Activated naive CD8-positive, alpha-beta T cell treated with anti-CD3 and anti-CD28 coated beads for 36 hours (primary cell): ENCODE results near the gene TBC1D10B. TPM values are rescaled to one million over a fixed set of nuclear protein-coding genes. Genes with fewer than 3 reads are reported as not detected.

Experiments used
- total RNA-seq, 2 experiments: library from RNA; stranded (reverse); gene quantifications; one replicate each; pipeline ENCODE4 v1.2.3, GENCODE V29; 2021

TBC1D10B gene
- total RNA-seq, 2 experiments from 2014 or later: 43.2 to 45.7 TPM

Other genes with a start within 250 kb of the TBC1D10B start
- gene MAPK3, start 247.3 kb downstream of the TBC1D10B start, total RNA-seq: 10 to 100 TPM; 38.9 to 41.6 TPM
- gene CORO1A, start 186.9 kb downstream of the TBC1D10B start, total RNA-seq: 100 to 1,000 TPM; 972 to 977 TPM
- gene BOLA2B, start 176.8 kb downstream of the TBC1D10B start, total RNA-seq: 100 to 1,000 TPM; 252 to 257 TPM
- gene SLX1A, start 176.6 kb downstream of the TBC1D10B start, total RNA-seq: 10 to 100 TPM; 64.2 to 65.7 TPM
- gene SULT1A3, start 171.2 kb downstream of the TBC1D10B start, total RNA-seq: 10 to 100 TPM in 1 of 2 experiments, 1 to 10 TPM in 1; 9.6 to 12.3 TPM
- gene NPIPB13, start 122.0 kb downstream of the TBC1D10B start, total RNA-seq: 1 to 10 TPM; 6.8 to 8.1 TPM
- gene CD2BP2, start 15.2 kb downstream of the TBC1D10B start, total RNA-seq: 10 to 100 TPM; 60.7 to 66.8 TPM
- gene MYL11, start 4.3 kb upstream of the TBC1D10B start, total RNA-seq: 1 to 10 TPM; 1.2 to 1.5 TPM
- 100 to 1,000 TPM; 162 to 163 TPM for gene SEPTIN1, start 12.1 kb upstream of the TBC1D10B start, total RNA-seq
- gene ZNF48, start 24.9 kb upstream of the TBC1D10B start, total RNA-seq: 10 to 100 TPM in 1 of 2 experiments, 1 to 10 TPM in 1; 9.5 to 10.2 TPM
- gene ZNF771, start 37.1 kb upstream of the TBC1D10B start, total RNA-seq: 1 to 10 TPM; 4.2 to 5.2 TPM
- gene DCTPP1, start 59.5 kb upstream of the TBC1D10B start, total RNA-seq: 100 to 1,000 TPM; 181 to 183 TPM
- gene SEPHS2, start 75.4 kb upstream of the TBC1D10B start, total RNA-seq: 10 to 100 TPM; 80.1 to 80.6 TPM
- 100 to 1,000 TPM; 233 to 235 TPM for gene ITGAL, start 102.2 kb upstream of the TBC1D10B start, total RNA-seq
- gene ZNF768, start 156.1 kb upstream of the TBC1D10B start, total RNA-seq: 10 to 100 TPM; 11.4 to 11.8 TPM
- 10 to 100 TPM; 10.9 to 11.2 TPM for gene ZNF747, start 164.4 kb upstream of the TBC1D10B start, total RNA-seq
- gene ZNF764, start 187.9 kb upstream of the TBC1D10B start, total RNA-seq: 10 to 100 TPM; 11.9 to 12.1 TPM
- gene ZNF688, start 201.2 kb upstream of the TBC1D10B start, total RNA-seq: 1 to 10 TPM; 7.1 to 7.6 TPM
- gene ZNF785, start 215.2 kb upstream of the TBC1D10B start, total RNA-seq: 1 to 10 TPM; 6.4 to 7.8 TPM
- 10 to 100 TPM; 14.8 to 15.5 TPM for gene ZNF689, start 239.9 kb upstream of the TBC1D10B start, total RNA-seq